H1 (cell line): ENCODE measurements around the gene TLL2. TPM values are rescaled to one million over a fixed set of nuclear protein-coding genes. Genes with fewer than 3 reads are reported as not detected.

Experiments
- CTCF ChIA-PET: fragments of 300-600 bp; sonication (Branson Sonifier 250); formaldehyde crosslinking; loops from one replicate; lab custom pipeline; 2021; ENCODE audit not compliant: partially characterized antibody; lab: Charles Lee
- POLR2A ChIA-PET: fragments of 300-600 bp; sonication (Branson Sonifier 250); formaldehyde crosslinking; loops from one replicate; lab custom pipeline; 2021; ENCODE audit warnings: inconsistent platforms; ENCODE audit not compliant: partially characterized antibody; lab: Charles Lee
- DNase-seq, 2 experiments: peaks; one replicate each; pipeline versions ENCODE4 v3.0.0 to v3.0.0-alpha.2; 2010 to 2022; ENCODE audit warnings: low spot score in 2 of 2, low read depth in 1 of 2, mixed read lengths in 1 of 2
- FAIRE-seq: peaks from 2 replicates; lab custom pipeline; 2011; peaks lifted over from hg19 to GRCh38; lab: Jason Lieb, UNC
- H2AFZ ChIP-seq: 2 replicates; pipeline ENCODE4 v1.8.1; 2012; ENCODE audit warnings: low read length, inconsistent platforms
- H2AK5ac ChIP-seq: 2 replicates; pipeline ENCODE4 v1.6.1; 2013; ENCODE audit warnings: low read depth, low read length
- H2BK120ac ChIP-seq: replicated peaks from 2 replicates; pipeline ENCODE3; 2013; ENCODE audit warnings: low read depth, low read length, inconsistent platforms
- H2BK12ac ChIP-seq: 2 replicates; pipeline ENCODE4 v1.6.1; 2013; ENCODE audit warnings: low read depth, low read length
- H2BK15ac ChIP-seq: 2 replicates; pipeline ENCODE4 v1.6.1; 2013; ENCODE audit warnings: low read length
- H2BK20ac ChIP-seq: 2 replicates; pipeline ENCODE4 v1.6.1; 2013; ENCODE audit warnings: low read length
- H2BK5ac ChIP-seq: 2 replicates; pipeline ENCODE4 v1.6.1; 2013; ENCODE audit warnings: low read depth, low read length
- H3K14ac ChIP-seq: 2 replicates; pipeline ENCODE4 v1.6.1; 2013; ENCODE audit warnings: inconsistent platforms; ENCODE audit not compliant: insufficient read length
- H3K18ac ChIP-seq: 2 replicates; pipeline ENCODE4 v1.6.1; 2013; ENCODE audit warnings: low read length; ENCODE audit errors: extremely low read depth
- H3K23ac ChIP-seq: 2 replicates; pipeline ENCODE4 v1.6.1; 2013; ENCODE audit warnings: inconsistent platforms; ENCODE audit not compliant: insufficient read length
- H3K23me2 ChIP-seq: 2 replicates; pipeline ENCODE4 v1.6.1; 2013; ENCODE audit warnings: low read depth, low read length
- H3K27ac ChIP-seq: 2 replicates; pipeline ENCODE4 v1.6.1; 2011; ENCODE audit warnings: low read depth, low read length, inconsistent platforms
- H3K27me3 ChIP-seq, 4 experiments: replicated peaks in 1 of 4; 1 replicate in 1 of 4; 2 replicates in 3 of 4; pipeline versions ENCODE4 v1.6.1 to v1.8.1; 2011 to 2013; ENCODE audit warnings: low read length in 3 of 4, mild to moderate bottlenecking in 3 of 4, inconsistent platforms in 2 of 4, mixed read lengths in 2 of 4, moderate library complexity in 1 of 4; ENCODE audit not compliant: control insufficient read depth in 3 of 4, insufficient read depth in 3 of 4; ENCODE audit errors: extremely low read depth in 1 of 4
- H3K36me3 ChIP-seq, 4 experiments: 2 replicates each; pipeline versions ENCODE4 v1.6.1 to v1.8.1; 2011 to 2013; ENCODE audit warnings: mild to moderate bottlenecking in 4 of 4, low read length in 3 of 4, moderate library complexity in 2 of 4, control low read depth in 1 of 4, inconsistent platforms in 1 of 4; ENCODE audit not compliant: insufficient read depth in 4 of 4, control insufficient read depth in 2 of 4
- H3K4ac ChIP-seq: replicated peaks from 2 replicates; pipeline ENCODE3; 2013; ENCODE audit warnings: low read length, low read depth, mixed read lengths, inconsistent platforms; ENCODE audit not compliant: insufficient read length
- H3K4me1 ChIP-seq, 4 experiments: replicated peaks in 1 of 4; 1 replicate in 1 of 4; 2 replicates in 3 of 4; pipeline versions ENCODE4 v1.6.1 to v1.8.1; 2011 to 2013; ENCODE audit warnings: low read length in 3 of 4, inconsistent platforms in 2 of 4, mixed read lengths in 1 of 4; ENCODE audit not compliant: insufficient read depth in 4 of 4, control insufficient read depth in 3 of 4
- H3K4me2 ChIP-seq, 2 experiments: 2 replicates each; pipeline versions ENCODE4 v1.6.1 to v1.8.1; 2011 to 2013; ENCODE audit warnings: low read depth in 2 of 2, low read length in 2 of 2, control low read depth in 1 of 2, inconsistent platforms in 1 of 2, mild to moderate bottlenecking in 1 of 2; ENCODE audit not compliant: insufficient read depth in 1 of 2
- H3K4me3 ChIP-seq, 4 experiments: fragments of 200-600, 300-600 bp in 1 of 4; sonication (generic), shearing (Covaris generic), sonication (Bioruptor Twin) in 1 of 4; 2 replicates each; pipeline versions ENCODE4 v1.5.1 to v1.8.1; 2011 to 2016; ENCODE audit warnings: low read length in 4 of 4, low read depth in 3 of 4, control low read depth in 2 of 4, inconsistent platforms in 2 of 4, mild to moderate bottlenecking in 2 of 4, mixed read lengths in 1 of 4, moderate library complexity in 1 of 4; ENCODE audit not compliant: insufficient read depth in 2 of 4; ENCODE audit errors: extremely low read depth in 1 of 4
- H3K56ac ChIP-seq: replicated peaks from 2 replicates; pipeline ENCODE3; 2013; ENCODE audit warnings: low read depth, mild to moderate bottlenecking, mixed read lengths, low read length, inconsistent platforms; ENCODE audit not compliant: insufficient read length
- H3K79me1 ChIP-seq: 2 replicates; pipeline ENCODE4 v1.6.1; 2013; ENCODE audit warnings: low read depth, low read length, control low read depth
- H3K79me2 ChIP-seq, 2 experiments: 2 replicates each; pipeline versions ENCODE4 v1.6.1 to v1.8.1; 2012 to 2013; ENCODE audit warnings: low read length in 2 of 2, mild to moderate bottlenecking in 2 of 2, inconsistent platforms in 1 of 2; ENCODE audit not compliant: insufficient read depth in 2 of 2, control insufficient read depth in 1 of 2
- H3K9ac ChIP-seq, 4 experiments: replicated peaks in 1 of 4; 1 replicate in 1 of 4; 2 replicates in 3 of 4; pipeline versions ENCODE4 v1.6.1 to v1.8.1; 2011 to 2013; ENCODE audit warnings: low read depth in 3 of 4, low read length in 3 of 4, control low read depth in 2 of 4, mild to moderate bottlenecking in 2 of 4, moderate library complexity in 2 of 4, inconsistent platforms in 1 of 4; ENCODE audit errors: extremely low read depth in 1 of 4
- H3K9me3 ChIP-seq, 2 experiments: 2 replicates each; pipeline versions ENCODE4 v1.6.1 to v1.8.1; 2012 to 2013; ENCODE audit warnings: mild to moderate bottlenecking in 2 of 2, moderate library complexity in 2 of 2, control low read depth in 1 of 2, inconsistent platforms in 1 of 2, low read depth in 1 of 2, low read length in 1 of 2, mixed read lengths in 1 of 2; ENCODE audit not compliant: insufficient read depth in 2 of 2
- H4K20me1 ChIP-seq, 2 experiments: replicated peaks in 1 of 2; 2 replicates each; pipeline versions ENCODE3 to v1.8.1; 2011 to 2013; ENCODE audit warnings: inconsistent platforms in 2 of 2, low read length in 2 of 2, mild to moderate bottlenecking in 1 of 2; ENCODE audit not compliant: insufficient read depth in 2 of 2, control insufficient read depth in 1 of 2
- H4K5ac ChIP-seq: 2 replicates; pipeline ENCODE4 v1.6.1; 2013; ENCODE audit warnings: low read length, low read depth, mixed read lengths, inconsistent platforms; ENCODE audit not compliant: insufficient read length
- H4K8ac ChIP-seq: 2 replicates; pipeline ENCODE4 v1.8.0; 2013; ENCODE audit warnings: mild to moderate bottlenecking, moderate library complexity, low read length, inconsistent platforms; ENCODE audit not compliant: insufficient read depth; ENCODE audit errors: extremely low read depth
- H4K91ac ChIP-seq: replicated peaks from 2 replicates; pipeline ENCODE3; 2013; ENCODE audit warnings: low read length, mixed read lengths, inconsistent platforms; ENCODE audit not compliant: insufficient read length
- BACH1 ChIP-seq: IDR thresholded peaks from 2 replicates; pipeline ENCODE4 v1.6.1; 2012; ENCODE audit warnings: low read length, improper control_type of control experiment
- BRCA1 ChIP-seq: IDR thresholded peaks from 2 replicates; pipeline ENCODE4 v1.6.1; 2012; ENCODE audit warnings: low read depth, low read length, improper control_type of control experiment
- CBX5 ChIP-seq: fragments of 300-800, 300-1000 bp; sonication (generic); IDR thresholded peaks from 2 replicates; pipeline ENCODE4 v1.7.1; 2016; ENCODE audit warnings: antibody characterized with exemption, low read length, low read depth
- CBX8 ChIP-seq: fragments of 300-800, 300-1000 bp; sonication (generic); IDR thresholded peaks from 2 replicates; pipeline ENCODE4 v1.7.1; 2016; ENCODE audit warnings: low read depth, low read length, borderline replicate concordance
- CHD2 ChIP-seq: IDR thresholded peaks from 2 replicates; pipeline ENCODE4 v1.6.1; 2012; ENCODE audit warnings: low read length, improper control_type of control experiment
- CREB1 ChIP-seq: IDR thresholded peaks from 2 replicates; pipeline ENCODE4 v1.6.1; 2012; ENCODE audit warnings: inconsistent platforms
- KDM4A ChIP-seq: IDR thresholded peaks from one replicate; pipeline ENCODE4 v1.7.1; 2012; ENCODE audit warnings: low read depth, mild to moderate bottlenecking, moderate library complexity, low read length, inconsistent platforms; ENCODE audit not compliant: severe bottlenecking
- NRF1 ChIP-seq: IDR thresholded peaks from 2 replicates; pipeline ENCODE4 v1.6.1; 2011; ENCODE audit warnings: mild to moderate bottlenecking, low read depth, low read length, improper control_type of control experiment
- PHF8 ChIP-seq: fragments of 200-600 bp; sonication (generic); conservative IDR thresholded peaks from 2 replicates; pipeline ENCODE4 v1.7.1; 2012; ENCODE audit warnings: low read depth, mild to moderate bottlenecking, inconsistent platforms, low read length, moderate library complexity
- POU5F1 ChIP-seq: IDR thresholded peaks from 2 replicates; pipeline ENCODE4 v1.6.1; 2011; ENCODE audit warnings: low read depth, mild to moderate bottlenecking, low read length, moderate library complexity
- RAD21 ChIP-seq, 2 experiments: IDR thresholded peaks in 1 of 2; conservative IDR thresholded peaks in 1 of 2; 2 replicates each; pipeline ENCODE4 v1.6.1; 2011; ENCODE audit warnings: low read depth in 2 of 2, low read length in 2 of 2, improper control_type of control experiment in 1 of 2, inconsistent platforms in 1 of 2, mild to moderate bottlenecking in 1 of 2, moderate library complexity in 1 of 2
- RXRA ChIP-seq: IDR thresholded peaks from 2 replicates; pipeline ENCODE4 v1.6.1; 2011; ENCODE audit warnings: low read depth, mild to moderate bottlenecking, low read length, moderate library complexity; ENCODE audit not compliant: insufficient read depth
- SAP30 ChIP-seq: fragments of 300-600 bp; sonication (generic); IDR thresholded peaks from 2 replicates; pipeline ENCODE4 v1.7.1; 2012; ENCODE audit warnings: low read length, moderate library complexity, mild to moderate bottlenecking, inconsistent platforms; ENCODE audit not compliant: insufficient read depth, insufficient replicate concordance
- TBP ChIP-seq: IDR thresholded peaks from 2 replicates; pipeline ENCODE4 v1.6.1; 2011; ENCODE audit warnings: low read depth, low read length, improper control_type of control experiment
- ZNF274 ChIP-seq: IDR thresholded peaks from 2 replicates; pipeline ENCODE4 v1.7.0; 2012; ENCODE audit warnings: low read length, borderline replicate concordance; ENCODE audit errors: extremely low read depth
- WGBS, 2 experiments: shearing (Covaris generic) in 1 of 2; methylation state at CpG; one replicate each; pipeline versions ENCODE4 v1.1.6 to v1.1.7; 2013 to 2015; ENCODE audit warnings: low lambda C conversion rate in 2 of 2, mixed read lengths in 2 of 2, inconsistent platforms in 1 of 2, low coverage in 1 of 2, missing lambda C conversion rate in 1 of 2; ENCODE audit not compliant: insufficient replicate concordance in 2 of 2, insufficient coverage in 1 of 2, insufficient read length in 1 of 2; ENCODE audit errors: extremely low coverage in 1 of 2, missing lambda C conversion rate in 1 of 2; 5-methylcytosine and 5-hydroxymethylcytosine counted together
- polyA plus RNA-seq, 7 experiments: library from polyadenylated mRNA; depleted of rRNA in 3 of 7; stranded (reverse) in 5 of 7; unstranded in 2 of 7; fragments of >200 nt in 5 of 7; fragments of 200-250 nt in 2 of 7; gene quantifications; 1 replicate in 5 of 7; 2 replicates in 1 of 7; 4 replicates in 1 of 7; pipeline versions ENCODE4 v1.2.1 to v1.2.3, GENCODE V29; 2011 to 2013; ENCODE audit warnings: missing spikeins in 2 of 7, mixed read lengths in 2 of 7
- total RNA-seq: library from RNA; stranded (reverse); fragmentation: NEBNext Ultra II Directional; extraction: Animal tissue kit (Norgen Biotek cat#: 25700); gene quantifications from 2 replicates; pipeline ENCODE4 v1.2.1, GENCODE V29; 2021

Gene TLL2
- total and polyA plus RNA-seq, 2 of the 8 experiments (the other 6 are each of a cell fraction or from before 2014, with no cell fraction given): 2.4 to 3.2 TPM

DNA sequence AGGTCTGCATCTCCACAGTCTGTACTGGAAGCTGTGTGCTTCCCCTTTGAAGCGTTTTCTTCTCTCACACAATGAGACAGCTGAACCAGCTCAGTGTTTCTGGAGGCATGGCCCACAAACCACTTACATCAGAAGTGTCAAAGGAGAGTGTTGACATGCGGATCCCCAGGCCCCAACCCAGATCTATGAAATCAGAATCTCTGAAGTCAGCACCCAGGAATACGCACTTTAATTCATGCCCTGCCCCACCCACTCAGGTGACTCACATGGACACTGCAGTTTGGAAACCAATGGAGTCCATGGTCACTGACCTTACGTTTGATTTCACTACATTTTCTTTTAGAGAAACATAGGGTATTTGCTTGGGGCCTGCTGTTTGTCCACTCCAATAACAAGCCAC is 19.0 kb downstream of the TLL2 start:
- 87% methylated on average over 4 of the region's 4 CpGs; no CpG with 5 or more reads in 1 of the 2 experiments for WGBS, 2 experiments
- Histone ChIP-seq H3K4me1 (peaks cover 0 to 3% (median 0%) of the 10 kb centered on the region in 4 experiments; a peak in 1 of 7 replicates), H3K4me2 (no peak overlapping the region), H3K36me3 (no peaks in the 10 kb centered on the region), H4K8ac (no peak overlapping the region), H4K5ac (no peak overlapping the region), H2BK120ac (no peak overlapping the region), H3K27ac (no peak overlapping the region), H2AK5ac (no peak overlapping the region), H4K20me1 (no peaks in the 10 kb centered on the region), H3K23ac (no peak overlapping the region), H3K9ac (no peak overlapping the region), H3K56ac (no peak overlapping the region), H3K4ac (no peak overlapping the region), H3K27me3 (no peaks in the 10 kb centered on the region), H3K79me1 (no peaks in the 10 kb centered on the region), H2BK15ac (no peak overlapping the region), H3K14ac (no peak overlapping the region), H3K4me3 (no peak overlapping the region), H2BK12ac (no peak overlapping the region), H3K23me2 (no peaks in the 10 kb centered on the region), H3K18ac (no peak overlapping the region), H4K91ac (no peak overlapping the region), H2AFZ (no peak overlapping the region), H2BK5ac (no peak overlapping the region), H3K9me3 (no peaks in the 10 kb centered on the region), H3K79me2 (no peaks in the 10 kb centered on the region), H2BK20ac (no peak overlapping the region)
- FAIRE-seq: no peak
- DNase-seq: no peak
- ChIA-PET POLR2A (no interaction called here), CTCF (interaction anchor here (0.8 to 13.1 kb wide), 6 partner anchors 9 to 124 kb away, joined by 3 to 276 read pairs (median 4); partner anchors contain the start of gene TLL2)
- TF ChIP-seq CBX8 (no peak), KDM4A (no peak), BACH1 (no peak), RAD21 (IDR thresholded peaks at IDR 0.05 in 1 of 2, conservative IDR thresholded peaks at IDR 0.05 in 1 of 2; ENCODE audit: low read depth in 2 of 2, low read length in 2 of 2) (no peak), RXRA (no peak), BRCA1 (no peak), POU5F1 (no peak), NRF1 (no peak), CBX5 (no peak), ZNF274 (no peak), CHD2 (no peak), TBP (no peak), CREB1 (no peak), PHF8 (no peak), SAP30 (no peak)
